Pancreas (tissue), 10 donors: ENCODE data around the gene DENND2A. TPM values are rescaled to one million over a fixed set of nuclear protein-coding genes. Genes with fewer than 3 reads are reported as not detected.

Experiments used
- ATAC-seq, 4 donors: fragments of 200-7000 bp; cut with Tn5 transposase; one replicate each; pipeline versions ENCODE4 v1.8.0 to v1.9.1; 2020; ENCODE audit warnings: mild to moderate bottlenecking in 4 of 4, moderate library complexity in 4 of 4
- DNase-seq, 6 donors: peaks; one replicate each; pipeline ENCODE4 v3.0.0-alpha.2; 2020
- FAIRE-seq: peaks from 2 replicates; lab custom pipeline; 2012; peaks lifted over from hg19 to GRCh38; lab: Jason Lieb, UNC
- H3K27ac ChIP-seq, 4 donors: fragments of 200-600 bp; sonication (generic); 1 replicate in 3 of 4; 2 replicates in 1 of 4; pipeline versions ENCODE4 v1.5.0 to v1.8.0; 2020
- H3K27me3 ChIP-seq, 4 donors: fragments of 200-600 bp; one replicate each; pipeline ENCODE4 v1.8.0; 2021
- H3K36me3 ChIP-seq, 3 donors: fragments of 200-600 bp; sonication (generic) in 1 of 3; one replicate each; pipeline versions ENCODE4 v1.5.0 to v1.8.0; 2020 to 2021
- H3K4me1 ChIP-seq, 3 donors: fragments of 200-600 bp; one replicate each; pipeline ENCODE4 v1.8.0; 2021
- H3K4me3 ChIP-seq, 4 donors: fragments of 200-600 bp; sonication (generic) in 2 of 4; one replicate each; pipeline versions ENCODE4 v1.5.0 to v1.8.0; 2020 to 2021
- H3K9me3 ChIP-seq, 4 donors: fragments of 200-600 bp; one replicate each; pipeline ENCODE4 v1.8.0; 2021
- WGBS, 2 donors: extraction: QIAGEN DNeasy Blood & Tissue Kit; methylation state at CpG; one replicate each; pipeline ENCODE4 v1.1.7; 2013; 5-methylcytosine and 5-hydroxymethylcytosine counted together
- intact Hi-C, 3 donors: fragments of 100-400 bp; cut with DNase I; formaldehyde crosslinking; loops; one replicate each; pipeline versions ENCODE4 v1.11.1 to v1.14.2; 2022
- polyA plus RNA-seq, 2 donors: library from polyadenylated mRNA; stranded (reverse); fragments of 200-250 nt; gene quantifications; one replicate each; pipeline ENCODE4 v1.2.3, GENCODE V29; 2013
- total RNA-seq, 6 donors: library from RNA; stranded (reverse); fragmentation: NEBNext Ultra II Directional in 4 of 6; extraction: Animal tissue kit (Norgen Biotek cat#: 25700) in 4 of 6; gene quantifications; one replicate each; pipeline versions ENCODE4 v1.2.1 to v1.2.4, GENCODE V29; 2021 to 2023
- TF ChIP-seq, protein P1 (sequence below), 4 donors: fragments of 200-600 bp; sonication (generic) in 3 of 4; IDR thresholded peaks; one replicate each; pipeline versions ENCODE4 v1.5.0 to v1.8.0; 2021; ENCODE audit warnings: antibody characterized with exemption in 4 of 4
- donor health status: healthy with polysubstance abuse.
- donor health status: DM: no; HTN: no; CAD: no; lungs with moderate emphysema.
- donor health status: DM: no; HTN: no; CAD: no.
- donor health status: control.
- donor health status: control.
- donor health status: Bipolar disorder and iron deficiency.
- donor health status: DM: yes; HTN: yes; CAD: no.
- donor health status: DM: no; HTN: no; CAD: no.
- donor health status: DM: no; HTN: no; CAD: no.
- donor health status: DM: yes; HTN: yes; CAD: no.

DENND2A gene
- total and polyA plus RNA-seq, 8 donors = 1.1 to 5.0 (median 1.8) TPM

DNA sequence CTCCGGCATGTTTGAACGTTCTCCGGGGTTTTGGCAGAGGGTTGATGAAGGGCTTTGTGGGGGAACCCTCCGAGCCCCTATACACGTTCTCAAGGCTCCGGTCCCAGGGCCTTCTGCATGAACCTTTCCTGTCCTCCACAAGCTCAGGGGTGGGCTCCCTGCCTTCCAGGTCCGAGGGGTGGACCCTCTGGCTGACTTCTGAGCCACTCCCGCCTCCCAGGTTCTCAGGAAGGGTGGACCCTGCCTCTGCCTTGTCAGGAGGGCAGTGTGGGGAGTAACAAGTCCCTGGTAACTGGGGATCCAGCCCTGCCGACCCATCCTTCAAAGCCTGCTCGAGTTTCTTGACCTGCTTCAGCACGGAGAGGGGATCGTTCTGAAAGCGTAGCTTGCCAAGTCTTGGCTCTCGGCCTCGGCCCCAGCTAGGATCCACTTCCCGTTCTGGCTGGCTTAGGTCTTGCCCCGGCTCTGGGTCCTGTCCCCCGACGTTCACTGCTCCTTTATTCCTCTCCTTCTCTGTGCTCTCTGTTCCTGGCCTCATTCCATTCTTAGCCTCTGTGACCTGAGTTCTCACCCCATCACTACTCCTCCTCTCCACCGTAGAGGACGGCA is 38.9 kb downstream of the DENND2A start:
- WGBS, 2 donors = 79 to 84% methylated on average over 21 of the region's 21 CpGs
- DNase-seq (no peak), FAIRE-seq (no peak), ATAC-seq (no peak)
- Histone ChIP-seq H3K36me3 (no peaks in the 10 kb centered on the region), H3K27ac (no peak overlapping the region), H3K4me1 (no peaks in the 10 kb centered on the region), H3K9me3 (no peaks in the 10 kb centered on the region), H3K4me3 (no peak overlapping the region), H3K27me3 (no peaks in the 10 kb centered on the region)
- TF ChIP-seq, protein P1, sequence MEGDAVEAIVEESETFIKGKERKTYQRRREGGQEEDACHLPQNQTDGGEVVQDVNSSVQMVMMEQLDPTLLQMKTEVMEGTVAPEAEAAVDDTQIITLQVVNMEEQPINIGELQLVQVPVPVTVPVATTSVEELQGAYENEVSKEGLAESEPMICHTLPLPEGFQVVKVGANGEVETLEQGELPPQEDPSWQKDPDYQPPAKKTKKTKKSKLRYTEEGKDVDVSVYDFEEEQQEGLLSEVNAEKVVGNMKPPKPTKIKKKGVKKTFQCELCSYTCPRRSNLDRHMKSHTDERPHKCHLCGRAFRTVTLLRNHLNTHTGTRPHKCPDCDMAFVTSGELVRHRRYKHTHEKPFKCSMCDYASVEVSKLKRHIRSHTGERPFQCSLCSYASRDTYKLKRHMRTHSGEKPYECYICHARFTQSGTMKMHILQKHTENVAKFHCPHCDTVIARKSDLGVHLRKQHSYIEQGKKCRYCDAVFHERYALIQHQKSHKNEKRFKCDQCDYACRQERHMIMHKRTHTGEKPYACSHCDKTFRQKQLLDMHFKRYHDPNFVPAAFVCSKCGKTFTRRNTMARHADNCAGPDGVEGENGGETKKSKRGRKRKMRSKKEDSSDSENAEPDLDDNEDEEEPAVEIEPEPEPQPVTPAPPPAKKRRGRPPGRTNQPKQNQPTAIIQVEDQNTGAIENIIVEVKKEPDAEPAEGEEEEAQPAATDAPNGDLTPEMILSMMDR (IDR thresholded peaks at IDR 0.05) = no peak
- intact Hi-C loops = loop anchor here in 1 of 3 donors (10.0 kb wide), 1 partner anchor 57 kb away; no protein-coding TSS in a partner anchor

DNA sequence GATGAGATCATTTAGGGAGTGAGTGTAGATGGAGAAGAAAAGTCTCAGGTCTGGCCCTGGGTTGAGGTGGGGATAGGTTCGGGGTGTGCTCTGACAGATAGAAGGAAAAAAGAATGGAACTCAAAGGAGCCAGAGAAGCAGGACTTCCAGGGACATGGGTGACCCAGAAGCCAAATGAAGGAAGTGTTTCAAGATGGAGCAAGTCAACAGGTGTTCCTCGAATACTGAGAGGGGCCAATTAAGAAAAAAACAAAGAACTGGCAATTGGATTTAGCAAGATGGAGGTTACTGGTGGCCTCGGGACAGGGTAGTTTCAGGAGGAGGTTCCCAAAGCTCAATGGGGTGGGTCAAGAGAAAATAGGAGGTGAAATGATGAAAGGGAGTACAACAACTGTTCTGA is 40.3 kb downstream of the DENND2A start:
- Histone ChIP-seq H3K4me1 (no peaks in the 10 kb centered on the region), H3K9me3 (no peaks in the 10 kb centered on the region), H3K27me3 (no peaks in the 10 kb centered on the region), H3K36me3 (no peaks in the 10 kb centered on the region), H3K4me3 (no peak overlapping the region), H3K27ac (no peak overlapping the region)
- intact Hi-C loops = loop anchor here in 1 of 3 donors (10.0 kb wide), 1 partner anchor 56 kb away; no protein-coding TSS in a partner anchor
- 67 to 78% methylated on average over 3 of the region's 3 CpGs for WGBS, 2 donors
- TF ChIP-seq, protein P1 (IDR thresholded peaks at IDR 0.05) = no peak
- no peak for FAIRE-seq
- no peak for DNase-seq
- no peak for ATAC-seq

DNA sequence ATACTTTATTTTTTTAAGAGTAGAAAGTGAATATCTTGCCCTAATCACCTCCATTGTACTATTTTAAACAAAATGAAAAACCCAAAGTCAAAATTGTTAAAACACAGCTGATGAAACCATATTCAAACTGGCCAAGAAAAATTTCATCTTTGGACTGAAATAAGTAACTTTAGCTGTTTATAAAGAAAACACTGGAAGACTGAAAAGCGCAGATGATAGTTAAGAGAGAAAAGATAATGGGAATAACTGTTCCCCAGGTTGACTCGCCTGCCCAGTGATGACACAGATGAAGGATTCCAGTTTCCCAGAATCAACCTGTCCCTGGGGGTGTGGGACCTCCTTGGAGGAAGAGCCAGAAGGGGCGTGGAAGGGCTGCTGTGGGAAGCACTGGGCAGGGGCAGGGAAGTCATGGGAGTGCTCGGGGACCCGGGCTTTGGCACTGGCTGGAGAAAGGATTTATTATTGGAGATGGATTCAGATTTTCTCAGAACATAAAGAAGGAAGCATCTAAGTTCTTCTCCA is 43.1 kb downstream of the DENND2A start:
- H3K4me1 ChIP-seq = no peaks in the 10 kb centered on the region
- no peak overlapping the region for H3K4me3 ChIP-seq
- TF ChIP-seq, protein P1 (IDR thresholded peaks at IDR 0.05) = no peak
- no peak overlapping the region for H3K27ac ChIP-seq
- 80 to 84% methylated on average over 5 of the region's 5 CpGs for WGBS, 2 donors
- FAIRE-seq (no peak), DNase-seq (no peak), ATAC-seq (no peak)
- intact Hi-C loops = no loop called here
- no peaks in the 10 kb centered on the region for H3K27me3 ChIP-seq
- H3K36me3 ChIP-seq = no peaks in the 10 kb centered on the region
- no peaks in the 10 kb centered on the region for H3K9me3 ChIP-seq

DNA sequence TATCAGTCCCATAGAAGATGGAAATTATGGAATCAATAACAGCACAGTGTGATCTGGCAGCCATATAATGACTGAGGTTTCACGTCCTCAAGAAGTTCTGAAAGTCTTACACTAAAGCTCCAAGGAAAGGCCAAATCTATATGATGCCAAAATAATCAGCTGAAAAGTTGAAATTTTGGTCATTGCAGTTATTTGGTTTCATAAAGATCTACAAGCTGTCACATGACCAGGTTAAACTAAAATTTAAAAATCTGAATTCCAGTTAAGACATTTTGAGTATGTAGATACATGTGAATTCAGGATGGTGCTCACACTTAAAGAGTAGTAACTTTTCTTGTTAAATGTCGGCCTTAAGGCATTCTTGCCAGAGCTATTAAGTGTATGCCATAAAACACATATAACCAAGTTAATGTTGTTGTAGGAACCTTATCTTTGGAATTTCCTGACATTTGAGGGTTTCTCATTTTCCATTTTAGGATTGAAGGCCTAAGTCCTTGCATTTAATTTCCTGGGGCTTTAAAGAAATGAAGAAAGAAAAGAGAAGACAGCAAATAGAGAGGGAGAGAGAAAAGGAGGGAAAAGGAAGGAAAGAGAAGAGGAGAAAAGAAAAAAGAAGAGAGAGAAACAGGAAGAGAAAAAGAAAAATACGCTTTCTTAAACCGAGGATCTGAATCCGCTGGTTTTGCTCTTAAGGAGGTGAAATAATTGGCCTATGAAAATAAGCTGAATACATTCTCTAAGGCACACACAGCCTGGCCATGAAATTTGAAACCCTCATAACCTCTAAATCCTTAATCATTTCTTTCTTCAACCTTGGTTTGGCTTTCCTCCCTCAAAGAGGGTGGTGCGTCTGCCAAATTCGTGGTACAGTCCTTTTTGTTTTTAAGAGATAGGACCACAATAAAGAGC is 43.8 kb downstream of the DENND2A start:
- Histone ChIP-seq H3K27me3 (no peaks in the 10 kb centered on the region), H3K4me3 (no peak overlapping the region), H3K4me1 (no peaks in the 10 kb centered on the region), H3K36me3 (no peaks in the 10 kb centered on the region), H3K27ac (no peak overlapping the region), H3K9me3 (no peaks in the 10 kb centered on the region)
- ATAC-seq (no peak), FAIRE-seq (no peak), DNase-seq (no peak)
- intact Hi-C loops = no loop called here
- WGBS, 2 donors = 74 to 82% methylated on average over 7 of the region's 7 CpGs
- TF ChIP-seq, protein P1 (IDR thresholded peaks at IDR 0.05) = no peak
